Measurements from ENCODE around the gene ERC2. TPM values are rescaled to one million over a fixed set of nuclear protein-coding genes. Genes with fewer than 3 reads are reported as not detected.
"Not testable (repeated sequence)": the region's sequence is repeated elsewhere in the genome, so short reads cannot be mapped to it uniquely, and the experiment has no call there.

ERC2 gene
- total and polyA plus RNA-seq, 2 donors (not counting 3 experiments of a cell fraction or from before 2014, with no cell fraction given) = 5.6 to 15.5 TPM

DNA sequence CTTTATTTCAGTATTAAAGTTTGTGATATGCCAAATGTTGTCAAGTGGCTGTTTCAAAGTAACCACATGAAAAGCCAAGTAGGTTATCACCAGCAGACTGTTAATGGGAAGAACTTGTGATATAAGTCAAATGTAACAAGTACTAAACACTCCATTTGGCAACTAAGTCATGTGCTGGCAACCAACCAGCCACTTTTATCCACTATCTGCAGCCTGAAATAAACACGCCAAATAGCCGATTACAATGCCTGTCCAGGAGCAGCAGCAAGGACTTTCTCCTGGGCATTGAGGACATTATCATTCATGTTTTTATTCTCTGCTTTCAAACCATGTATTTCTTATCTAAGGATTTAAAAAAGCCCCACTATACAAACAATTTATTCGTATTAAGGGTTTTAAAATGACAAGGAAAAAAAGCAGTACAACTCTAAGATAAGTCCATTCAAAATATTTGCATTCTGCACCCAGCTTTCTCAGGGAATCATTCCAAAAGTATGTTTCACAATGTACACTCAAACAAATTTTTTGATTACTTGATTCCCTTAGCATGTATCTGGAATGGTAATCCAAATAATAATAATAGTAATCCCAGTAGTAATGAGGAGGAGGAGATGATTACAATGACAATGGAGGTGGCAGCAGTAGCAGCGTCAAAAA is 448.6 kb downstream of the ERC2 start:
- TF ChIP-seq POLR2A (IDR thresholded peaks at IDR 0.05; ENCODE audit: low read depth, low read length) (no peak), FOS (IDR thresholded peaks at IDR 0.05; ENCODE audit: borderline replicate concordance, insufficient read depth, low read length) (no peak), MYC (IDR thresholded peaks at IDR 0.05; ENCODE audit: low read depth, low read length) (no peak), JUN (IDR thresholded peaks at IDR 0.05; ENCODE audit: borderline replicate concordance, insufficient read depth, insufficient read length, low read depth) (no peak), EZH2 (IDR thresholded peaks at IDR 0.05; ENCODE audit: borderline replicate concordance, low read depth, low read length, severe bottlenecking) (no peak), GATA2 (IDR thresholded peaks at IDR 0.05; ENCODE audit: insufficient read depth, insufficient read length, low read depth, low read length) (no peak), POLR2AphosphoS5 (IDR thresholded peaks at IDR 0.05; ENCODE audit: insufficient read depth, low read depth, low read length) (no peak)
- TF ChIP-seq, protein P1, sequence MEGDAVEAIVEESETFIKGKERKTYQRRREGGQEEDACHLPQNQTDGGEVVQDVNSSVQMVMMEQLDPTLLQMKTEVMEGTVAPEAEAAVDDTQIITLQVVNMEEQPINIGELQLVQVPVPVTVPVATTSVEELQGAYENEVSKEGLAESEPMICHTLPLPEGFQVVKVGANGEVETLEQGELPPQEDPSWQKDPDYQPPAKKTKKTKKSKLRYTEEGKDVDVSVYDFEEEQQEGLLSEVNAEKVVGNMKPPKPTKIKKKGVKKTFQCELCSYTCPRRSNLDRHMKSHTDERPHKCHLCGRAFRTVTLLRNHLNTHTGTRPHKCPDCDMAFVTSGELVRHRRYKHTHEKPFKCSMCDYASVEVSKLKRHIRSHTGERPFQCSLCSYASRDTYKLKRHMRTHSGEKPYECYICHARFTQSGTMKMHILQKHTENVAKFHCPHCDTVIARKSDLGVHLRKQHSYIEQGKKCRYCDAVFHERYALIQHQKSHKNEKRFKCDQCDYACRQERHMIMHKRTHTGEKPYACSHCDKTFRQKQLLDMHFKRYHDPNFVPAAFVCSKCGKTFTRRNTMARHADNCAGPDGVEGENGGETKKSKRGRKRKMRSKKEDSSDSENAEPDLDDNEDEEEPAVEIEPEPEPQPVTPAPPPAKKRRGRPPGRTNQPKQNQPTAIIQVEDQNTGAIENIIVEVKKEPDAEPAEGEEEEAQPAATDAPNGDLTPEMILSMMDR (IDR thresholded peaks at IDR 0.05; ENCODE audit: extremely low read depth in 1 of 2, insufficient read depth in 1 of 2, low read depth in 1 of 2, low read length in 2 of 2) = no peak
- TF ChIP-seq, protein P2, sequence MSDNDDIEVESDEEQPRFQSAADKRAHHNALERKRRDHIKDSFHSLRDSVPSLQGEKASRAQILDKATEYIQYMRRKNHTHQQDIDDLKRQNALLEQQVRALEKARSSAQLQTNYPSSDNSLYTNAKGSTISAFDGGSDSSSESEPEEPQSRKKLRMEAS (IDR thresholded peaks at IDR 0.05; ENCODE audit: insufficient read depth, insufficient read length) = no peak
- CTCF ChIA-PET = interaction anchor here (0.6 kb wide), 1 partner anchor 49 kb away, joined by 3 read pairs; no protein-coding TSS in a partner anchor
- no peaks in the 10 kb centered on the region for H3K4me1 ChIP-seq (ENCODE audit: control insufficient read depth, extremely low read depth, insufficient read depth, low read length)
- dilution Hi-C loops (cut with MboI; ENCODE audit: extremely low pct_ligation_motif_present, low sequenced_read_pairs) = no loop called here
- H3K9ac ChIP-seq (replicated peaks; ENCODE audit: extremely low read depth, insufficient read depth, low read length) = no peak overlapping the region
- H4K20me1 ChIP-seq (replicated peaks; ENCODE audit: control insufficient read depth, extremely low read depth, insufficient read depth, low read length) = no peaks in the 10 kb centered on the region
- no peaks in the 10 kb centered on the region for H3K27me3 ChIP-seq (ENCODE audit: control insufficient read depth in 2 of 2, insufficient read depth in 2 of 2, low read length in 2 of 2)
- FAIRE-seq (no peak), DNase-seq (ENCODE audit: low read depth, low spot score) (no peak)
- H3K79me2 ChIP-seq (ENCODE audit: control insufficient read depth, insufficient read depth, low read length) = no peaks in the 10 kb centered on the region
- no peaks in the 10 kb centered on the region for H3K36me3 ChIP-seq (ENCODE audit: control insufficient read depth in 2 of 2, extremely low read depth in 1 of 2, insufficient read depth in 2 of 2, low read length in 2 of 2)
- H3K4me3 ChIP-seq (replicated peaks in 1 of 3; ENCODE audit: insufficient read depth in 1 of 3, low read depth in 1 of 3, low read length in 3 of 3) = no peak overlapping the region
- POLR2A ChIA-PET = no interaction called here
- no peak overlapping the region for H3K27ac ChIP-seq (ENCODE audit: insufficient read depth, low read depth, low read length)
- no peaks in the 10 kb centered on the region for H3K9me3 ChIP-seq (replicated peaks; ENCODE audit: control insufficient read depth, insufficient read depth, low read length)
- H3K4me2 ChIP-seq (ENCODE audit: insufficient read depth, low read length) = no peak overlapping the region
- H3K9me1 ChIP-seq (replicated peaks; ENCODE audit: control insufficient read depth, extremely low read depth, insufficient read depth, low read length) = no peaks in the 10 kb centered on the region
- BruUV-seq (replicated peaks) = no TSS peak
- intact Hi-C loops (cut with micrococcal nuclease) = no loop called here
- no peak overlapping the region for H2AFZ ChIP-seq (ENCODE audit: low read depth, low read length)

DNA sequence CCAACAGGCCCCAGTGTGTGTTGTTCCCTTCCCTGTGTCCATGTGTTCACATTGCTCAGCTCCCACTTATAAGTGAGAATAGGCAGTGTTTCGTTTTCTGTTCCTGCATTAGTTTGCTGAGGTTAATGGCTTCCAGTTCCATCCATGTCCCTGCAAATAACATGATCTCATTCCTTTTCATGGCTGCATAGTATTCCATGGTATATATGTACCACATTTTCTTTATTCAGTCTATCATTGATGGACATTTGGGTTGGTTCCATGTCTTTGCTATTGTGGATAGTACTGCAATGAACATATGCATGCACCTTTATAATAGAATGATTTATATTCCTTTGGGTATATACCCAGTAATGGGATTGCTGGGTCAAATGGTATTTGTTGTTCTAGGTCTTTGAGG is 452.9 kb downstream of the ERC2 start:
- POLR2A ChIA-PET; H3K27me3 ChIP-seq (ENCODE audit: control insufficient read depth in 2 of 2, insufficient read depth in 2 of 2, low read length in 2 of 2); dilution Hi-C loops (cut with MboI; ENCODE audit: extremely low pct_ligation_motif_present, low sequenced_read_pairs); BruUV-seq (replicated peaks); H2AFZ ChIP-seq (ENCODE audit: low read depth, low read length); H3K36me3 ChIP-seq (ENCODE audit: control insufficient read depth in 2 of 2, extremely low read depth in 1 of 2, insufficient read depth in 2 of 2, low read length in 2 of 2); H3K9me1 ChIP-seq (replicated peaks; ENCODE audit: control insufficient read depth, extremely low read depth, insufficient read depth, low read length); H3K9me3 ChIP-seq (replicated peaks; ENCODE audit: control insufficient read depth, insufficient read depth, low read length); H3K4me2 ChIP-seq (ENCODE audit: insufficient read depth, low read length); H3K4me1 ChIP-seq (ENCODE audit: control insufficient read depth, extremely low read depth, insufficient read depth, low read length); H3K9ac ChIP-seq (replicated peaks; ENCODE audit: extremely low read depth, insufficient read depth, low read length); H3K4me3 ChIP-seq (replicated peaks in 1 of 3; ENCODE audit: insufficient read depth in 1 of 3, low read depth in 1 of 3, low read length in 3 of 3); intact Hi-C loops (cut with micrococcal nuclease); H3K27ac ChIP-seq (ENCODE audit: insufficient read depth, low read depth, low read length); FAIRE-seq; H4K20me1 ChIP-seq (replicated peaks; ENCODE audit: control insufficient read depth, extremely low read depth, insufficient read depth, low read length); H3K79me2 ChIP-seq (ENCODE audit: control insufficient read depth, insufficient read depth, low read length); DNase-seq (ENCODE audit: low read depth, low spot score): not testable (repeated sequence)
- CTCF ChIA-PET = interaction anchor here (1.2 kb wide), 1 partner anchor 13 kb away, joined by 3 read pairs; no protein-coding TSS in a partner anchor
